Immature natural killer cell (primary cell): ENCODE results near the gene GAA. TPM values are rescaled to one million over a fixed set of nuclear protein-coding genes. Genes with fewer than 3 reads are reported as not detected.

Experiments
- DNase-seq, 3 donors: peaks; one replicate each; pipeline ENCODE4 v3.0.0; 2022; ENCODE audit warnings: mixed read lengths in 1 of 3
- H3K27ac Mint-ChIP-seq, 6 donors: one replicate each; pipeline ENCODE4 v1.8.0; 2020; ENCODE audit warnings: mixed read lengths in 6 of 6, mild to moderate bottlenecking in 5 of 6, inconsistent platforms in 4 of 6, moderate library complexity in 3 of 6
- H3K27me3 Mint-ChIP-seq, 3 donors: one replicate each; pipeline ENCODE4 v1.8.0; 2020 to 2021; ENCODE audit warnings: low read depth in 3 of 3, mild to moderate bottlenecking in 3 of 3, mixed read lengths in 3 of 3, moderate library complexity in 3 of 3, inconsistent platforms in 1 of 3
- H3K36me3 Mint-ChIP-seq, 3 donors: one replicate each; pipeline ENCODE4 v1.8.0; 2020; ENCODE audit warnings: mixed read lengths in 3 of 3, inconsistent platforms in 2 of 3, mild to moderate bottlenecking in 2 of 3
- H3K4me1 Mint-ChIP-seq, 2 donors: one replicate each; pipeline ENCODE4 v1.8.0; 2020; ENCODE audit warnings: inconsistent platforms in 2 of 2, mild to moderate bottlenecking in 2 of 2, mixed read lengths in 2 of 2, moderate library complexity in 1 of 2
- H3K4me3 Mint-ChIP-seq, 5 donors: one replicate each; pipeline ENCODE4 v1.8.0; 2020; ENCODE audit warnings: mild to moderate bottlenecking in 5 of 5, mixed read lengths in 5 of 5, inconsistent platforms in 3 of 5, moderate library complexity in 3 of 5
- H3K9me3 Mint-ChIP-seq, 6 donors: one replicate each; pipeline ENCODE4 v1.8.0; 2020; ENCODE audit warnings: mild to moderate bottlenecking in 6 of 6, mixed read lengths in 6 of 6, inconsistent platforms in 4 of 6, moderate library complexity in 3 of 6
- polyA plus RNA-seq, 3 donors: library from polyadenylated mRNA; unstranded; fragments of 300-500 nt; fragmentation: Illumina TruSeq; gene quantifications; one replicate each; pipeline ENCODE4 v1.2.3, GENCODE V29; 2021

Gene GAA
- polyA plus RNA-seq = 10 to 100 TPM; 14.7 to 20.0 (median 15.4) TPM

DNA sequence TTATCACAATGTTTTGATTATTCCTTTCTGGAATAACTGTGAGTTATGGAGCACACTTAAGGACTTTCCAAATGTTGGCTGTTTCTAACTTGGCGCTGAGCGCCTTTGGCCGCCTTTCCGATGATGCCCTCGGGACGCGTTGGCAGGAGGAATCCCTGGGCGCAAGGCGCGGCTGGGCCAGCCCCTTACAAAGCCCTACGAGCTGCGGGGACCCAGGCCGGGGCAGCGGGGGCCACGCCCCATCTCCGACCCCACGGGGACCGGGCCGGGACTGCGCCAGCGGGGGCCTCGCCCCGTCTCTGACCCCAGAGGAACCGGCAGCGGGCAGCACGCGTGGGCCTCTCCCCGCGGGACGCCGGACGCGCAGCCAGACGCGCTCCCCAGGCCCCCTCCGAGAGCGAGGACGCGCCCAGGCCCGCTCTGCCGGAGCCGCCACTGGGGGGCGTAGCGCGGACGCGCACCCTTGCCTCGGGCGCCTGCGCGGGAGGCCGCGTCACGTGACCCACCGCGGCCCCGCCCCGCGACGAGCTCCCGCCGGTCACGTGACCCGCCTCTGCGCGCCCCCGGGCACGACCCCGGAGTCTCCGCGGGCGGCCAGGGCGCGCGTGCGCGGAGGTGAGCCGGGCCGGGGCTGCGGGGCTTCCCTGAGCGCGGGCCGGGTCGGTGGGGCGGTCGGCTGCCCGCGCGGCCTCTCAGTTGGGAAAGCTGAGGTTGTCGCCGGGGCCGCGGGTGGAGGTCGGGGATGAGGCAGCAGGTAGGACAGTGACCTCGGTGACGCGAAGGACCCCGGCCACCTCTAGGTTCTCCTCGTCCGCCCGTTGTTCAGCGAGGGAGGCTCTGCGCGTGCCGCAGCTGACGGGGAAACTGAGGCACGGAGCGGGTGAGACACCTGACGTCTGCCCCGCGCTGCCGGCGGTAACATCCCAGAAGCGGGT lies at the start of gene GAA:
TSS of gene GAA (plus strand) at position 571 of the 935 bp plus-strand sequence. CDS start 3,006 bp downstream, outside the sequence.
- H3K27ac Mint-ChIP-seq = peak within 1 kb of the TSS; percentile 75 to 92 (median 87)
- DNase-seq = peak; percentile 92 to 94 (median 94)
- peaks cover 0 to 1% (median 0%) of the 10 kb centered on the region in 6 donors for H3K9me3 Mint-ChIP-seq

GRCh38 chr17:80051681-80052080 lies 49.7 kb upstream of the GAA start:
- H3K27me3 Mint-ChIP-seq = peaks cover 3 to 11% (median 3%) of the 10 kb centered on the region in 3 donors
- H3K36me3 Mint-ChIP-seq = no peaks in the 10 kb centered on the region
- H3K4me3 Mint-ChIP-seq = no peak overlapping the region
- H3K9me3 Mint-ChIP-seq = no peaks in the 10 kb centered on the region
- DNase-seq = no peak
- no peak overlapping the region for H3K27ac Mint-ChIP-seq
- no peaks in the 10 kb centered on the region for H3K4me1 Mint-ChIP-seq

More for the DNA sequence above, at the start of gene GAA:
- Mint-ChIP-seq H3K4me1 (peaks cover 18 to 24% of the 10 kb centered on the region in 2 donors), H3K4me3 (peak within 1 kb of the TSS; percentile 90 to 94 (median 91)), H3K27me3 (peaks cover 9 to 12% (median 11%) of the 10 kb centered on the region in 3 donors), H3K36me3 (no peaks in the 10 kb centered on the region)

DNA sequence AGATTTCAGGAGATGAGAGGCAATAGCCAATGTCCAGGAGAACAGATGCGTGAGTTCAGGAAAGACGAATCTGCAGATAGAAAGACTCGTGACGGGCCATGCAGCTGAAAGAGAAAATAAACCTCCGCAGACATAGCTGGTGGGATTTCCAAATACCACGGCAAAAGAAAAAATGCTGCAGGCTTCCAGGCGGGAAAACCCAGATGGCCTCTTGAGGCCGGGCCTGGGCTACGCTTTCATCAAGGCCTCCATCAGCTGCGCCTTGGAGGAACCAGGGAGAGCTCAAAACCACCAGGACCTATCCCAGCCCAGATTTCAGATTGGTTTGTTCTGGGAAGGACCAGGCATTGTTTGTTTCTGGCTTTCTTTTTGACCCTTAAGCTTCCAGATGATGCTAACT lies 48.3 kb upstream of the GAA start:
- no peak overlapping the region for H3K27ac Mint-ChIP-seq
- no peak overlapping the region for H3K4me3 Mint-ChIP-seq
- H3K36me3 Mint-ChIP-seq = no peaks in the 10 kb centered on the region
- DNase-seq = no peak
- no peaks in the 10 kb centered on the region for H3K9me3 Mint-ChIP-seq
- no peaks in the 10 kb centered on the region for H3K4me1 Mint-ChIP-seq
- peaks cover 3 to 11% (median 3%) of the 10 kb centered on the region in 3 donors for H3K27me3 Mint-ChIP-seq

GRCh38 chr17:80055597-80055996 lies 45.8 kb upstream of the GAA start:
- no peak for DNase-seq
- Mint-ChIP-seq H3K4me1 (no peaks in the 10 kb centered on the region), H3K27ac (no peak overlapping the region), H3K4me3 (no peak overlapping the region), H3K27me3 (peaks cover under 1 to 7% (median 5%) of the 10 kb centered on the region in 3 donors), H3K36me3 (no peaks in the 10 kb centered on the region), H3K9me3 (no peaks in the 10 kb centered on the region)

DNA sequence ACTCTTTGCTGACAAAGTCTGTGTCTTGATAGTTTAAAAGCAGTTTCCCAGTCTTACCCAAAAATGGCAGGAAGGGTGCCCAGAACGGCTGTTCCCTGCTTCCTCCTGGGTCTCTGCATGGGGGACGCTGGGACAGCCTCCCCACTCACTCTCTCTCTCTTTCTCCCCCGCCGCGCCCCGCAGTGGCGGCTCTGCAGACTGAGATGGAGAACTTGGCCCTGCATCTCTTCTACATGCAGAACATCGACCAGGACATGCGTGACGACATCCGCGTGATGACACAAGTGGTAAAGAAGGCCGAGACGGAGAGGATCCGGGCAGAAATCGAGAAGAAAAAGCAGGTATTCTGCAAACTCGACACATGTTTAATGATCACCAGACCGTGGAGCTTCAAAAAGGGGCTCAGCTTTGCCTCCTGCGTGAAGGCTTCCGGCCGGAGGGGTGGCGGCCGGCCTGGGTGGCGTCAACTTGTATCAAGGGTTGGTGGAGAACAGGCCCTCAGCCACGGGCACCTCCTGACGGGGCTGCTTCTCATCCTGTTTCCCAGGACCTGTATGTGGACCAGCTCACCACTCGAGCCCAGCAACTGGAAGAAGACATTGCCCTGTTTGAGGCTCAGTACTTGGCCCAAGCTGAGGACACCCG lies 42.9 kb upstream of the GAA start:
- no peaks in the 10 kb centered on the region for H3K36me3 Mint-ChIP-seq
- peaks cover 0 to 5% (median 0%) of the 10 kb centered on the region in 3 donors for H3K27me3 Mint-ChIP-seq
- no peaks in the 10 kb centered on the region for H3K9me3 Mint-ChIP-seq
- no peaks in the 10 kb centered on the region for H3K4me1 Mint-ChIP-seq
- H3K27ac Mint-ChIP-seq = no peak overlapping the region
- H3K4me3 Mint-ChIP-seq = no peak overlapping the region
- DNase-seq = no peak

- Mint-ChIP-seq H3K27ac (no peak overlapping the region), H3K4me1 (no peaks in the 10 kb centered on the region), H3K4me3 (no peak overlapping the region), H3K9me3 (no peaks in the 10 kb centered on the region), H3K36me3 (no peaks in the 10 kb centered on the region), H3K27me3 (peaks cover 0 to 5% (median 0%) of the 10 kb centered on the region in 3 donors)
- no peak for DNase-seq
These were observed 40.7 kb upstream of the GAA start for GRCh38 chr17:80060644-80061043.

GRCh38 chr17:80061421-80061820 lies 40.0 kb upstream of the GAA start:
- H3K27ac Mint-ChIP-seq = no peak overlapping the region
- no peak overlapping the region for H3K4me3 Mint-ChIP-seq
- no peaks in the 10 kb centered on the region for H3K9me3 Mint-ChIP-seq
- H3K4me1 Mint-ChIP-seq = no peaks in the 10 kb centered on the region
- H3K27me3 Mint-ChIP-seq = peaks cover 0 to 5% (median 0%) of the 10 kb centered on the region in 3 donors
- DNase-seq = no peak
- no peaks in the 10 kb centered on the region for H3K36me3 Mint-ChIP-seq

- H3K27me3 Mint-ChIP-seq = peaks cover 0 to 5% (median 0%) of the 10 kb centered on the region in 3 donors
- DNase-seq = no peak
- H3K36me3 Mint-ChIP-seq = no peaks in the 10 kb centered on the region
- no peaks in the 10 kb centered on the region for H3K9me3 Mint-ChIP-seq
- H3K4me1 Mint-ChIP-seq = no peaks in the 10 kb centered on the region
- H3K4me3 Mint-ChIP-seq = no peak overlapping the region
- no peak overlapping the region for H3K27ac Mint-ChIP-seq
These were observed 37.4 kb upstream of the GAA start for GRCh38 chr17:80063830-80064585.

DNA sequence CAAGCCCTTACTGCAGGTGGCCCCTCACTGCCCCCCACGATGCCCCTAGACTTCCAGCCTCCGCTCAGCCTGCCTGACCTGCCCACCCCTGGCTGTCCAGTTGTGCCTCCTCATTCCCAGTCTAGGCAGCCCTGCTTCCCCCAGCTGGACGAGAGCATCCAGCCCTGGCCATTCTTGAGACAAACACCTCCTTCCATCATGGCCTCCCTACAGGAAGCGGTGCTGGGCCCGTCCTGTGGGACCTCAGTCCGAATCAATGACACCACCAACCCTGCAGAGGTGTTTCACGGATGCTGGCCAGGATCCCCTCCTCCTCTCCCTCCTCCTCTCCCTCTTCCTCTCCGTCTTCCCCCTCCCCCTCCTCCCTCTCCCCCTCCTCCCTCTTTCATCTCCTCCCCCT lies 36.7 kb upstream of the GAA start:
- Mint-ChIP-seq H3K27ac (no peak overlapping the region), H3K9me3 (no peaks in the 10 kb centered on the region), H3K36me3 (no peaks in the 10 kb centered on the region), H3K27me3 (peaks cover 0 to 10% (median 0%) of the 10 kb centered on the region in 3 donors), H3K4me3 (no peak overlapping the region), H3K4me1 (no peaks in the 10 kb centered on the region)
- no peak for DNase-seq

- Mint-ChIP-seq H3K36me3 (no peaks in the 10 kb centered on the region), H3K4me1 (no peaks in the 10 kb centered on the region), H3K4me3 (no peak overlapping the region), H3K27me3 (peaks cover 0 to 7% (median 0%) of the 10 kb centered on the region in 3 donors), H3K9me3 (no peaks in the 10 kb centered on the region), H3K27ac (no peak overlapping the region)
- no peak for DNase-seq
These were observed 35.8 kb upstream of the GAA start for GRCh38 chr17:80065478-80066170.

GRCh38 chr17:80067393-80067986 lies 33.9 kb upstream of the GAA start:
- H3K27ac Mint-ChIP-seq = no peak overlapping the region
- peaks cover 0 to 4% of the 10 kb centered on the region in 2 donors for H3K4me1 Mint-ChIP-seq
- no peaks in the 10 kb centered on the region for H3K9me3 Mint-ChIP-seq

GRCh38 chr17:80068301-80069222 lies 32.8 kb upstream of the GAA start:
- Mint-ChIP-seq H3K36me3 (no peaks in the 10 kb centered on the region), H3K27ac (no peak overlapping the region), H3K27me3 (peaks cover 0 to 5% (median 3%) of the 10 kb centered on the region in 3 donors), H3K4me1 (peaks cover 0 to 4% of the 10 kb centered on the region in 2 donors), H3K4me3 (no peak overlapping the region), H3K9me3 (no peaks in the 10 kb centered on the region)
- no peak for DNase-seq

More at GRCh38 chr17:80067393-80067986, 33.9 kb upstream of the GAA start:
- Mint-ChIP-seq H3K4me3 (no peak overlapping the region), H3K36me3 (no peaks in the 10 kb centered on the region), H3K27me3 (peaks cover 0 to 5% (median under 1%) of the 10 kb centered on the region in 3 donors)
- DNase-seq = no peak
